ENCODE results near the gene RNF5. TPM values are rescaled to one million over a fixed set of nuclear protein-coding genes. Genes with fewer than 3 reads are reported as not detected.
A peak's percentile ranks its signal among the peaks of the same experiment; 100 is the strongest.

The RNF5 gene
- total and polyA plus RNA-seq, 9 of the 15 experiments (the other 6 are each of a cell fraction or from before 2014, with no cell fraction given): 62.2 to 245 (median 129) TPM

DNA sequence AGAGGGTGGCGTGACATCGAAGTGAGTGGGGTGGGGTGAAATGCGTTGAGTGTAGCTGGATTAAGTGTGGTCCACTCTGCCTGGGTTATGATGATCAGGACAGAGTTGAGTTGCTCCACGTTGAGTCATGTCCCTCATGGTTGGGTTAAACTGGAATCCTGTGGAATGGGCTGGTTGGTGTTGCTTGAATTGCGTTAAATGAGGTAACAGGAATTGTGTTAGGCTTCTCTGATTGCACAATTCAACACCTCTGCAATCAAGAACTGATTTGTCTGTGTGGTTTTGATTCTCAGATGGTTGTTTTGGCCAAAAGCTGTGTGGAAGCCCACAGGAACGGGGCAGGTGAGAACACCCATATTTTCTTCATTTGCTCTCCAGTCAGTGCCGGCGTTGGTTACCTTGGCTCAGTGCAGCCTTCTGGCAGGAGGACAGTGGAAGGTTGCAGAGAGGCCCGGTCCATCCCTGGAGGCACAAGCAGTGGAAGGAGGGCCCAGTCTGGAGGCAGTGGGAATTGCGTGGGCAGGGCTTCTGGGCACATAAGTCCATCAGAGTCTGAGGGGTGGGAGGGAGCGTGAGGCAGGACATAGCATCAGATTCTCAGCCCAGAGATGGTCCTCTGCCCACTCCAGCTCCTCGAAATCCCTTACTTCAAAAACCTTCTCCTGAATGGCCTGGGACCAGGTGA is 34.0 kb downstream of the RNF5 start (continued):
- TF ChIP-seq THRB (CRISPR knock-in tag; conservative IDR thresholded peaks at IDR 0.05) (no peak), NCOR1 (IDR thresholded peaks at IDR 0.05) (no peak), HBP1 (CRISPR knock-in tag; IDR thresholded peaks at IDR 0.05) (no peak), CEBPB (tag; IDR thresholded peaks at IDR 0.05) (peak; percentile 87), SIN3B (IDR thresholded peaks at IDR 0.05; ENCODE audit: low read depth) (no peak), HDAC2 (IDR thresholded peaks at IDR 0.05) (no peak), ZNF830 (CRISPR knock-in tag; IDR thresholded peaks at IDR 0.05) (no peak), CTCF (IDR thresholded peaks at IDR 0.05 in 2 of 3, conservative IDR thresholded peaks at IDR 0.05 in 1 of 3; ENCODE audit: insufficient read depth in 2 of 3, low read depth in 1 of 3, low read length in 3 of 3) (no peak), RBM17 (IDR thresholded peaks at IDR 0.05; ENCODE audit: borderline replicate concordance, low read depth, low read length) (no peak), TRIM24 (IDR thresholded peaks at IDR 0.05) (peak; percentile 62 to 75; a peak in 2 of 4 replicates), CEBPG (CRISPR knock-in tag; IDR thresholded peaks at IDR 0.05) (peak; percentile 69), CEBPG (tag; conservative IDR thresholded peaks at IDR 0.05 in 1 of 2, IDR thresholded peaks at IDR 0.05 in 1 of 2) (peak; percentile 67 to 92), TCF7 (IDR thresholded peaks at IDR 0.05; ENCODE audit: borderline replicate concordance) (no peak), STAT5A (IDR thresholded peaks at IDR 0.05; ENCODE audit: borderline replicate concordance, low read length) (no peak), BMI1 (IDR thresholded peaks at IDR 0.05; ENCODE audit: low read length) (no peak)
- TF ChIP-seq, protein P1, sequence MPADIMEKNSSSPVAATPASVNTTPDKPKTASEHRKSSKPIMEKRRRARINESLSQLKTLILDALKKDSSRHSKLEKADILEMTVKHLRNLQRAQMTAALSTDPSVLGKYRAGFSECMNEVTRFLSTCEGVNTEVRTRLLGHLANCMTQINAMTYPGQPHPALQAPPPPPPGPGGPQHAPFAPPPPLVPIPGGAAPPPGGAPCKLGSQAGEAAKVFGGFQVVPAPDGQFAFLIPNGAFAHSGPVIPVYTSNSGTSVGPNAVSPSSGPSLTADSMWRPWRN (IDR thresholded peaks at IDR 0.05; ENCODE audit: low read depth): no peak
- TF ChIP-seq, protein P2, sequence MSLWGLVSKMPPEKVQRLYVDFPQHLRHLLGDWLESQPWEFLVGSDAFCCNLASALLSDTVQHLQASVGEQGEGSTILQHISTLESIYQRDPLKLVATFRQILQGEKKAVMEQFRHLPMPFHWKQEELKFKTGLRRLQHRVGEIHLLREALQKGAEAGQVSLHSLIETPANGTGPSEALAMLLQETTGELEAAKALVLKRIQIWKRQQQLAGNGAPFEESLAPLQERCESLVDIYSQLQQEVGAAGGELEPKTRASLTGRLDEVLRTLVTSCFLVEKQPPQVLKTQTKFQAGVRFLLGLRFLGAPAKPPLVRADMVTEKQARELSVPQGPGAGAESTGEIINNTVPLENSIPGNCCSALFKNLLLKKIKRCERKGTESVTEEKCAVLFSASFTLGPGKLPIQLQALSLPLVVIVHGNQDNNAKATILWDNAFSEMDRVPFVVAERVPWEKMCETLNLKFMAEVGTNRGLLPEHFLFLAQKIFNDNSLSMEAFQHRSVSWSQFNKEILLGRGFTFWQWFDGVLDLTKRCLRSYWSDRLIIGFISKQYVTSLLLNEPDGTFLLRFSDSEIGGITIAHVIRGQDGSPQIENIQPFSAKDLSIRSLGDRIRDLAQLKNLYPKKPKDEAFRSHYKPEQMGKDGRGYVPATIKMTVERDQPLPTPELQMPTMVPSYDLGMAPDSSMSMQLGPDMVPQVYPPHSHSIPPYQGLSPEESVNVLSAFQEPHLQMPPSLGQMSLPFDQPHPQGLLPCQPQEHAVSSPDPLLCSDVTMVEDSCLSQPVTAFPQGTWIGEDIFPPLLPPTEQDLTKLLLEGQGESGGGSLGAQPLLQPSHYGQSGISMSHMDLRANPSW (CRISPR knock-in tag; IDR thresholded peaks at IDR 0.05): no peak

Measured in K562 (cell line).